Limb (tissue), 2 donors: ENCODE results near the gene COL25A1.

ENCODE experiments used
- DNase-seq, 2 donors: peaks; one replicate each; pipeline ENCODE4 v3.0.0-alpha.2; 2016; ENCODE audit errors: extremely low spot score in 2 of 2

Gene COL25A1

DNA sequence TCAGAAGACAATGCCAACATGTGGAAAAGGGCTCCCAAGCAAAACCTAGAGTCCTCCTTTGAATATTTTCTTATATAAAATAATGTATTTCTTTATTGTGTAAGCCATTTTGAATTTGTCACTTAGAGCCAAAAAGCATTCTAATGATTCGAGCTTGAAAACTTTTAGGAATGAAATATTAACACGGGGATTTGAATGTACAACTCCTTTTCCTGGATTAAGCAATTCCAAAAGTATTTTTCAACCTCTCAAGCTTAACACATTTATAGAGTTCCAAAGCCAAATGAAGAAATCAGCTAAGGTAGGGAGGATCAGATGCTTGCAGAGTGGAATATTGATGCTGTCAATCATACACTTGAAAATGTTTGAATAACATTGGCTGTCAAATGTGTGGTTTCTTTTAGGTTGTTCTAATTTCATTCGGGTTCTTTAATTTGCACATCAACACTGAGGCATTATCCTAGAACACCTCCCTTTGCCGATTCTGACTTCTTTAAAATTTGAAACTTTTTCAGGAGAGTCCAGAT lies 472.4 kb downstream of the COL25A1 start:
- DNase-seq, result no peak

DNA sequence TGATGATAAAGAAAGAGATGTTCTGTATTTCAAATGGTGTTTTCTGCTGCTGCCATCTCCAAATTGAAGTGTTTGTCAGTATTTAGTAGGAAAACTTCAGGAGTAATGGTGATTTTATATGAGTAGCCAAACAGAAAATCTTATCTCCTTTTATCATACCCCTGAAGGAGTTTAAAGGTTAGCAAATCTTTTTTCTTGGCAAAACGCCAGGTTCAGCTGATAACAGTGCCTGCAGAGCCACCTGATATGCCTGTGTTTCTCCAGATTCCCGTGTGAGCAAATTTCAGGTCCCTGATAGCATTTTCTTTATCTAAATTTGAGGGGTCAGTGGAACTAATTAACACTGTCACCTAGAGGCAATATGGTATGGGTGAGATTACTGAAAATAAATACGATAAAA lies 473.8 kb downstream of the COL25A1 start:
- DNase-seq, result no peak

DNA sequence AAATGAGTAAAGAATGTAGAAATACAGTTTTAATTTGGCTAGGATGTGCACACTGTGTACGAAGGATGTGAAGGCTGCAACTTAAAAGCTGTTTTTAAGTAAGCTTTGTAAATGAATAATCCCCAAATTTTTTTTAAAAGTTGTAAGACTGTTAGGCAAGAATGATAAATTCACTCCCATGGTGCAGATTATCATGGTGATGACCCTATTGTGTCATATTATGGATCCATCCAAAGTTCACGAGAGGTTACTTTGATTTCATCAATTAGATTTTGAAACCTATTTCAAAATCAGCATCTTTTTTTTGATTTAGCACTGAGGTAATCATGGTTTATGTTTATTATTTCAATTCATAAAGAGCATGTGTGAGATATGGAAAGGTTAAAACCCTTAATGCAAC lies 476.7 kb downstream of the COL25A1 start:
- DNase-seq, result no peak

DNA sequence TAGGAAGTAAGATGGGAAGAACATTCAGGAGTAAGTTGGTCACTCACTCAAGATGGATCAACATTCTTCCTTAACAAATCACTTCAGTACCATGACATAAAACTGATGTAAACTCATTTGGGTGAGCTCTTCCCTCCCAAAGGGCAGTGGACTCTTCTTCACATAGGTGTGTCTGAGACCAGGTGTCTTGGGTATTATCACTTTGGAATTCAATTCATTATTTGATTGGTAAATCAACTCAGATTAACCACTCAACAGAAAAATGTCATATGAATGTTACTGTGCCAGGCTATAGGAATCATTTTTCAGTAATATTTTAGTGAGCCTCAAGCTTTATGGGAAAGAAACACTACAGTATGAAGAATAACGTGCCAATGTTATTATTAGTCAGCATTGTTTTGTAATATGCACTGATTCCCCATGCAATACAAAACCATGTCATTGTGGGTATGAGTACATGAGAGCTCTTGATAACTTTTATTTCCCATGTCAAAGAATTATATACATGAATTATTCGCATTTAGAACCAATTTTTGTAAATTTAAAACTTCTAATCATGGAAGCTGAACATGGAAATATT lies 481.0 kb downstream of the COL25A1 start:
- no peak for DNase-seq

DNA sequence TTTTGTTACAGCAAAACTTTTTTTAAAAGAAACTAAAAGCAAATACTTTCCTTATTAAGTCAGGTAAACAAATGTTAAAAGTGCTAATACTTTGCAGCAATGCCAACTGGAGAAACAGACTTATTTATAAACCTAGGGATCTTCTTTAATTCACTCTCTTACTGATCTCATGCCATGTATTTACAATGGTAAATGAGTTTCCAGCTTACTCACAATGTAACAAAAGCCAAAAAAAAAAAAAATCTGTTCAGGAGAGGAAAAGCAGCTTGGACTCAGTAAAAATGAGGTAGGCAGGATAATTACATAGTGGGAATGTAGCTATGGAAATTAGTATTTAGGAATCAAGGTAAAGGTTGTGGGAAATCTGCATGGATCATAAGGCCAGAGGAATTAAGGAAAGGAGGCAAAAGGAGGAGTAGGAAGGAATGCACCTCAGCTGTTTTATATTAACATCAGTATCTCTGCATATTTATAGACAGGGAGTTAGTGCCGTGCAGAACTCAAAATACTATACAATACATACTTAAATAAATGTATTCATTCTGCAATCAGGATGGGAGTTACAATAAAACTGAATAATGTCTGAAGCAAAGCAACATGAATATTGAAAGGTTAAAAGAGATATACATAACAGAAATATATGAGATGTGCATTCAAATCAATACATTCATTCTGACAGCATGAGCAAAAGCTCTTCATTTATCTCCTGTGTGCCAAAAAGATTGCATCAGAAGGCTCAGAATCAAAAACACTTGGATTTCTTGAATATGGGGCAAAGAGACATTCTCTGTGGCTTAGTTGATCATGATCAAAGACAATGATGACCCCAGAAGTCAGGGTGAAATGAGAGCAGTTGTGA lies 481.7 kb downstream of the COL25A1 start:
- no peak for DNase-seq

DNA sequence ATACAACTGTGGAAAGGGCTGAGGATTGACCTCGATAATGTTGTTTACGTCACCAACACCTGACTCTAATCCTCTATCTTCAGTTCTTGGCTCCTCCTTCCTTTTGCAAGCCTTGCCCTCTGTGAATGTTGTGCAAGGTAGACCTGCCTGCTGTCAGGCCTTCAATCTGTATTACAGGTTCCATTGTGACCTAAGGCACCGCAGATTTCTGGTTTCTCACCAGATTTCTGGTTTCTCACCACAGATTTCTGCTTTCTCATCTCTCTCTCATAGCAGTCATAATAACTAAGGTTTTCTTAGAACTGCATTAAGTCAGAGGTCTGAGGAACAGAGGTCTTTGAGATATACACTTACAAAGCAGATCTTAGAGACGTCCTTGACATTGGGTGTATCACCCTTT lies 488.1 kb downstream of the COL25A1 start:
- DNase-seq, result no peak

DNA sequence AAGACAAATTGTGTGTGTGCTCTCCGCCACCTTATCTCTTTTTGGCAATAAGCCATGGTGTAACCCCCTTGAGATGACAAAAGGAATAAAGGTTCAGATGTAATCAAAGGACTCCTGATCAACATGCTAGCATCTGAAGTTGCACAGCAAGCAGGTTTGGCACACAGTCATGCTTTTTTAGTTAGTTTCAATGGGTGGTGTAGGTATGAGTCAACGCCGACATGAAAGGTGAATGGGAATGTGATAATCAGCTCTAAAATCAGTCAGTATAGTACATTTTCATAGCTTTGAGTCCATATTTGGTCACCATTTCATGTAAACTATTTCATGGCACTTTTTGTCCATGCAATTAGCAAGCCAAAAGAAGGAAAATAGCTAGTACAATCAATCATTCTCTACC lies 489.2 kb downstream of the COL25A1 start:
- no peak for DNase-seq

DNA sequence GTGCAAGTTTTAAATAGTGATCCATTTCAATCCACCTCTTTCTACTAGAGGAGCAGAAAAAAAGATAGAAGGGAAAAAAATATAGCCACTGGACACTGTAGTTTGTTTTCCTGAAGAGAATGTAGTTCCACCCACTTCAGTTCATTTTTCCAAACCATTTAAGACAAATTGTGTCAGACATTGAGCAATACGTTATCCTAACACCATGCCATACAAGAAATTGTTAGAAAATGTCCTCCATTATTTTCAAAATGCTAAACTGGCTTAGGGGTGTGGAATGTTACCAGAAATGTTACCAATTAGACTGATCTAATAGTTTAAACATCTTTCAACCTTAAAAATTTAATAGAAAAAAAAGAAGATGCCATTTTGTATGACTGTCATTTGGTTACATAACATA lies 491.0 kb downstream of the COL25A1 start:
- DNase-seq, result no peak

DNA sequence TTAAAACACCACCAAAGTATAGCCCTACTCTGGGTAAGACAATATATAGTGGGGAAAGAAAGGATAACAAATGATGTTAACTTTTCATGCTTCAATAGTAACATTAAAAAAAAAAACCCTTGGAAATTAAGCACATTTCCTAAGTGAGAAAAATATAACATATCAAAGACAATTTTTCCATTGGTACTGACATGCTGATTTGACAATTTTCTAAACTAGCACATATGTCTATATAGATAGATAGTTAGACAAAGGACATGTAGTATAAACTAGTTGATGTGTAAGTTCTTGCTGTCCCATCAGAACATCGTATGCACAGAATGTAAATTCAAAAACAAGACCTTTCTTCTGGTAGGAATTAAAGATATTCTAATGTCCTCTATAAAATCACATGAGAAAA lies 492.4 kb downstream of the COL25A1 start:
- DNase-seq, result no peak

DNA sequence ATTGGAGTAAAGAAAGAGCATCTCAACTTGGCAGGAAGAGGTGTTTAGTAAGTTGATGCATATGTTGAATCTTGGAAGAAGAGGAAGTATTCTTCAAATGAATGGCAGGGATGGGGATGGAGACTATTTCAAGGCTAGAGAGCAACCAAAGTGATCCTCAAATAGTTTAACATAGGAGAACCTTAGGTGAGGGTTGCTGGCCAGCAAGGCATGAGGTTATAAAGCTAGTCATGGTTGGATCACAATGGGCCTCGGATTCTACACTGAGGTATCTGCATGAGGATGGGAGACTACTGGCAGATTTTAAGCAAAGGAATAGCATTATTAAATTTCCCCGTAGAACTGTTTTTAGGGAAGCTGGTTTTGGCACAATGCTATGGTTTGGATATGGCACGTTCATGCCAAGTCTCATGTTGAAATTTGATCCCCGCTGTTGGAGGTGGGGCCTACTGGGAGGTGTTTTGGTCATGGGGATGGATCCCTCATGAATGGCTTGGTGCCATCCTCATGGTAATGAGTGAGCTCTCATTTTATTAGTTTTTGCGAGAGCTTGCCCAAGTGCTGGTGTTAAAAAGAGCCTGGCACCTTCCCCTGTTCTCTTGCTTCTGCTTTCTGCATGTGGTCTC lies 497.7 kb downstream of the COL25A1 start:
- no peak for DNase-seq

DNA sequence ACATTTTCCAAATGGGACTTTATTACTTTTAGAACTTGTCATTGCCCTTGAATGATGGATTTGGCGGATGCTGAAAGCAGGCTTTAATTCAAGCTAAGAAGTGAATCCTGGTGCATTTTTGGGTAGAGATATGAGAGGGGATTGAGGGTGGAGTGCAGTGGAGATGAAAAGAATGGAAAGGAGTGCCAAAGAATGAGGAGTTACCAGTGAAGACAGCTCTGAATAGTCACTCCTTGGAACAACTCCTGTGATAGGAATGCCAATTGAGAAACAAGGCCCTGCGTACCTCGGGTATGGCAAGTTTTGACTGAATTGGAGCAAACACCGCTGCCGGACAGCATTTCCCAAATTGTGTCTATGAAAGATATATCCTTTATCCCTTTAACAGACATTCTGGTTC lies 503.2 kb downstream of the COL25A1 start:
- no peak for DNase-seq

DNA sequence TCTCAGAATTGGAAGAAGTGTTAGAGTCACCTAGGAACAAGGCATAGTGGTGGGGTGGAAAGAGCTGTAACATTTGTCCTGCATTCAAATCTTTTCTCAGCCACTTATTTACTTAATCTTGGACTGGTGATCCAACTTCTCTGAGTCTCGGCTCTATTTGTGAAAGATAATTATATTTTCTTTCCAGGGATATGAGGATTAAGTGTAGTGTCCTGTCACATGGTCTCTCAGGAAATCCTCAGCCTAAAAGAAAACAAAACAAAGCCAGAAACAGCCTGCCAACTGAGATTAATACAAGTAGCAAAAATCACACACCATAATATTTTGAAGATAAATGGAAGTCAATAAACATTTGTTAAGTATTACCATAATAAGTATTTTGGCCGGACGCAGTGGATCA lies 506.3 kb downstream of the COL25A1 start:
- no peak for DNase-seq

DNA sequence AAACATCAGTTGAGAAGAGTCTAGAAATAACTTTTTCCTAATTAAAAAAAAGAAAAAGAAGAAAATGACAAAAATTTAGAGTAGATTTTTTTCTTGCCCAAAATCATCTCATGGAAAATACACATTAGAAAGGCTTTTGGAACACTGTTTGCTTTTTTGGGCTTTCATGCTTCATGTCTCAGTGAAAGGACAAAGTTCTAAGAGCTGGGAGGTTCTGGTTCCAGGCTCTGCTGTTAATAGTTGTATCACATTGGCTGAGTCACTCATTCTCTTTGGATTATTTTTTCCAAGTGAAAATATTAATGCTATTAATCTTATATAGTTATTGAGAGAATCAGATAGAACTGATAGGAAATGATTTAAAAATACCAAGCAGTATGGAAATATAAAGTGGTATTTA lies 506.7 kb downstream of the COL25A1 start:
- DNase-seq, result no peak

DNA sequence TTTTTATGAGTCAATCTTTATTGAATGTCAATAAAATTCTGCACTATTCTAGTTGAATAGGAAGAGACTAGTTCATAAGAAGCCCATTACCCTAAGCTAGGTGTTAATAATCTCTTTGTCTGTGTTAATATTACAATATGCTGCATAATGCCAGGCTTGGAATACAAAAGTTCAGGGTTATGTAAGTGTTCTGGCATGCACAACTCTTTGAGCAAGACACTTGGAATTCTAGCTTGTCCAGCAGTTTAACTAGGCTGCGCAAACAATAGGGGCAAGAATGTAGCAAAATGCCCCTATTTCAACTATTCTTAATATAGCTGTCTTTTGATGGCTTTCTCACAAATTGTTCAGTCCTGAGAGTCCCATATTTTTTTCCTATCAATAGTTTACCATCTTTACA lies 508.3 kb downstream of the COL25A1 start:
- no peak for DNase-seq

DNA sequence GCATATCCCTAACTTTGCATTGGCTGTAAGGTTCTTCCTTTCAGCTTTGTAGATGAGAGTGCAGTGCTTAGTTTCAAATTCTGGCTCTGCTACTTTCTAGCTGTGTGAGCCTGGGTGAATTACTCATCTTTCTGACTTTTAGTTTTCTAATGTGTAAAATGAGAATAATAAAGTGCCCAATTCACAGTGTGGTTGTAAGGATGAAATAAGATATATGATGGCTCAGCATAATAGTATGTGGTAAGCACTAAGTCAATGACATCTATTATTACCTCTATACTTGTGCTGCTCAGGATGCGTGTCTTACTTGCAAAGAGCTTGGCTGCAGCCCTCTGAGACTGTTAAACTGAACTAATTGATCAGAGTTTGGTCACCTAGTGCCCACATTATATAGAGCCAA lies 509.0 kb downstream of the COL25A1 start:
- DNase-seq, result no peak

DNA sequence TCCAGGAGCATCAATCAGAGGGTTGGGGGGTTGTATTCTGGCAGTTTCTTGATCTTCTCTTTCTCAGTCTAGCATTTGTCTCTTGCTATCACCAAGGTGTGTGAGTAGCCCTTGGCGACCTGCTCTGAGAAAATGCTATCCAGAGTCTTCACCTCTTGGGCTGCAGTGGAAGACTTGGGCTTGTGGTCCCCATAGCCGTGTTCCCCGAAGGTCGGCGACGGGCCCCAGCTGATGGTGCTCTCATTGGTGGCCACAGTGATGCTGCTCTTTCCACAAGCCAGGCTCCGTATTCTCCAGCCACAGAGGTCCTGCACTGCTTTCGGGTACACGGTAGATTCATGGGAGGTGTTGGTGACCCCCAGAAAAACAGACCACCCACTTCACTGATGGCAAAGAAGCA lies 513.7 kb downstream of the COL25A1 start:
- no peak for DNase-seq

DNA sequence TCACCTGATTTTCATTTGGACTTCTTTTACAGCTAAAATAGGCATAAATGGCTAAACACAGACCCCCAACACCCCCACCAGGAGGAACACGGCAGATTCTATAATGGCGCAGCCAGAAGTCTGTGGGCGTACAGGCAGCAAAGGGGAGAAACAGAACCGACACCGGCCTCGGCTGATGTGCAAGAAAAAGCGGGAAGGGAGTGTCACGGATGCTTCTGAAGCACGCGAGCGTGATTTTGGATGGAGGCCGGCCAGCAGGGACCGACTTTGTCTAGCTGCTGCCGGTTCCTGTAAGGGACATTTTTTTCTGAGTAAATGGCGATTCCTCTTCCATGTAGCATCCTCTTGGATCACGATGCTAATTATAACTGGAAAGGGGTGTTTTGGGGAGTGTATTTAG lies 514.7 kb downstream of the COL25A1 start:
- DNase-seq, result no peak

DNA sequence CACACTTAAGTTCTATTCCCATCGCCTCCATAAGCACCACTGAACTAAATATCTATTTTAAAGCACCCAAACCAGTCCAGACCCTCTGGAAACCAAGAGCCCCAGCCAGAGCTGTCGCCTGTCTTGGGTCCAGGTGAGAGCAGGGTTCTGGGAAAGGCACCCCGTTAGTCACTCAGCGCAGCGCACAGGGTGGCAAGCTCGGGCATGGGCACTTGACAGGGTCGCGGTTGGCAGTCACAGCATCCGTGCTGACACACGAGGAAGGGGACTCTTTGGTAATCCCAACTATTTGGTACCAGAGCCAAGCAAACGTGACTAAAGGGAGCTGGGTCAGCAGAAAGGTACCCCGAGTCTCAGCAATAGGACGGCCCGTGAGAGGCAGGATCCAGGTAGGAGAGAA lies 515.4 kb downstream of the COL25A1 start:
- no peak for DNase-seq

DNA sequence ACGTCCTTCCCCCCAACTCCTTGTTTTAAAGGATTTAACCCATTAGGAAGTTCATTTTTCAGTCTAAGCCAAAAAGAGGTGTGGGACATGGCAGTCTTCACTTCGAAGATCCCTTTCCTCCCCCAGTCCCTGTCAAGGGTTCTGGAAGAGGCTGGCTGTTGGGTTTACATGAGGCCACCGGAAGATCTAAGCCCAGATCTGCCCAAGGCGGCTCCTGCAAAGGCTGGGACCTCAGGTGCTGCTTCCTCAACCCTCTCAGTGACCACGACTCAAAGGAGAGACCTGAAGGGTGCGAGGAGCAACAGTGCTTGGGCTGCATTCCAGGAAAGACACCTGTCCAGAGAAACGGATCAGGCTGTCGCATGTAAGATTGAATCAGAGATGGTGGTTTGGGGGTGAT lies 516.1 kb downstream of the COL25A1 start:
- no peak for DNase-seq

DNA sequence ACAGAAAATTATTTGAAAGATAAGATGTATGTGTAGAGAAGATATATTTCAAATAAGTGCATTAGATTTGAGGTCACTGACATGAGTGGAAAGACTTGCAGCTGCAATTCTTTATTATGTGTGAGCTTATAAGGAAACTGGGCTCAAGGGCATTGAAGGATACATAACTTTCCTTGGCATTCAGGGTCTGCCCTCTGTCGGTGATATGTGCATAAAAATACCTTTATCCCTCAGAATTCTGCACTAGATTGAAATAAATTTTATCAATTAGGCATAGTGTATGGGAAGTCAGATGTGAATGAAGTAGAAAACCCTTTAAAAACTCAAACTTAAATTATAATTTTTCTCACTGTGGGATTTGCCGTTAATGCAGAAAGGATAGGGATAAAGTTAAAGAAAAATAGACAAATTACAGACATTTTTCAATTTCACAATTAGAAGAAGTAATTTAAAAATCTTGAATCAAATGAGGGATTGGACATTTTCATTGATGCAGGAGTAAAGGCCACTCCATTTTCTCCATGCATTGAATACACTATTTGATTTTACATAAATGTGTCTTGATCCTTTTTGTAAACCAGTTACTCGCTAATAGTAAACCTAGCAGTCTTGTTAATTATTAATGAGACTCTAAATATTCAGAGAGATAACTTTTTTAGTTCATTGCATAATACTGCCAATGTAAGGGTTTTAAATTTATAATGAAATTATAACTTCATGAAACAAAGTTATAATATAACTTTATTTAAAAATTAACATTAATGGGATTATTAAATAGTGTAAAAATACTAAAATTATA lies 518.6 kb downstream of the COL25A1 start:
- no peak for DNase-seq

DNA sequence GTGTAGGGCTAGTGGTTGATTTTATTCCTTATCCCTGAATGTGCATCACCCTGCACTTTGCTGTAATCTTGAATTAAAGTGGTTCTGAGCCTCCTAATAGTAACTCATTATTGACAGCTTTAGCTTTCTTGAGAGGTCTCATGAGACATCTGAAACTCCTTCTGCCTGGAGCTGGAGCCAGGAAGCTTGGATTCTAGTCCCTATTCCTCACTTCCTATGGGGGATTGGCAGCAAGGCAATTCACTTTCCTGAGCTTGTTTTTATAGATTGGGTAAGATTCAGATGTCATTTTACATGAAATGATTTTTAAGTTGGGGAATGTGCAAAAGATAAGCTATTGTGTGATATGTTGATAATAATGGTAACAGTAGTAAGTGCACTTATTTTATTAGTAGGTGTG lies 522.5 kb downstream of the COL25A1 start:
- DNase-seq, result no peak

DNA sequence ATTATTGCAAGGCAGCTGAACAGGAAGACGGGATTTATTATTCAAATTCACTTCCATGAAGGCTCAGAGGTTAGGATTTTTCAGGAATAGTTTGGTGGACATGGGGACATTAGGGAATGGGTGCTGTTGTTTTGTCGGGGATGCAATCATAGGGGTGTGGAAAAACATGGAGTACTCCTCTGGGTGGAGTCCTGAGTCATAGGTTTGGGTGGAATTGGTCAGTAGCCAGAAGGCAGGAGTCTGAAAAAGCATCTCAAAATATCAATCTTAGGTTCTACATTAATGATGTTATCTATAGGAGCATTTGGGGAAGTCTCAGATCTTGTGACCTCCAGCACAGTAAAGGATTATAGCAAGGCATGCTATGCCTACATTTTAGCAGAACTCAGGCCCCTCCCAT lies 525.1 kb downstream of the COL25A1 start:
- DNase-seq, result no peak
